HG03457 (cell line): ENCODE measurements around the gene ERP27.
A peak's percentile ranks its signal among the peaks of the same experiment; 100 is the strongest.

ENCODE experiments used
- ATAC-seq: cut with Tn5 transposase; IDR thresholded peaks from one replicate; pipeline ENCODE4 v1.9.1; 2021; ENCODE audit warnings: moderate number of reproducible peaks; ENCODE audit not compliant: unreplicated experiment

The ERP27 gene

GRCh38 chr12:14937014-14937413 is 1.3 kb downstream of the ERP27 start:
- no peak for ATAC-seq

GRCh38 chr12:14936224-14936861 is 2.0 kb downstream of the ERP27 start:
- no peak for ATAC-seq

GRCh38 chr12:14935031-14935430 is 3.3 kb downstream of the ERP27 start:
- no peak for ATAC-seq

- ATAC-seq = no peak
These were observed 3.8 kb downstream of the ERP27 start for GRCh38 chr12:14934511-14934910.

- ATAC-seq = no peak
These were observed 6.4 kb downstream of the ERP27 start for GRCh38 chr12:14931791-14932560.

GRCh38 chr12:14931359-14931758 is 7.0 kb downstream of the ERP27 start:
- ATAC-seq = no peak

GRCh38 chr12:14930299-14930698 is 8.0 kb downstream of the ERP27 start:
- ATAC-seq = no peak

- no peak for ATAC-seq
These were observed 9.4 kb downstream of the ERP27 start for GRCh38 chr12:14928931-14929330.

GRCh38 chr12:14927267-14927666 is 11.1 kb downstream of the ERP27 start:
- no peak for ATAC-seq

- no peak for ATAC-seq
These were observed 13.8 kb downstream of the ERP27 start for GRCh38 chr12:14924541-14924940.

- ATAC-seq = no peak
These were observed 14.4 kb downstream of the ERP27 start for GRCh38 chr12:14923944-14924343.

- ATAC-seq = peak; percentile 44
These were observed 17.1 kb downstream of the ERP27 start for GRCh38 chr12:14921218-14921617.

- ATAC-seq = peak; percentile 73
These were observed 17.7 kb downstream of the ERP27 start for GRCh38 chr12:14920475-14921126.

GRCh38 chr12:14919455-14919854 is 18.9 kb downstream of the ERP27 start:
- ATAC-seq = no peak

- ATAC-seq = no peak
These were observed 22.6 kb downstream of the ERP27 start for GRCh38 chr12:14915736-14916135.

GRCh38 chr12:14913381-14913781 is 25.0 kb downstream of the ERP27 start:
- ATAC-seq = no peak

- no peak for ATAC-seq
These were observed 27.2 kb downstream of the ERP27 start for GRCh38 chr12:14911131-14911530.

- no peak for ATAC-seq
These were observed 28.0 kb downstream of the ERP27 start for GRCh38 chr12:14910090-14910915.

- ATAC-seq = no peak
These were observed 30.4 kb downstream of the ERP27 start for GRCh38 chr12:14907953-14908352.

GRCh38 chr12:14906114-14906513 is 32.2 kb downstream of the ERP27 start:
- no peak for ATAC-seq
